Panc1 (cell line): Measurements from ENCODE around the gene C11orf54. TPM values are rescaled to one million over a fixed set of nuclear protein-coding genes. Genes with fewer than 3 reads are reported as not detected.

Experiments used
- ATAC-seq: fragments of 200-7000 bp; cut with Tn5 transposase; 2 replicates; pipeline ENCODE4 v1.9.1; 2020; ENCODE audit warnings: mild to moderate bottlenecking, moderate library complexity
- BruUV-seq: library from RNA; stranded (reverse); fragments of 400-500 nt; replicated peaks from 2 replicates; lab custom pipeline; 2021; lab: Mats Ljungman, UMichigan
- CTCF ChIA-PET: fragments of 300-600 bp; sonication (Branson Sonifier 250); formaldehyde crosslinking; loops from one replicate; lab custom pipeline; 2022; ENCODE audit warnings: antibody characterized with exemption; lab: Charles Lee
- POLR2A ChIA-PET: fragments of 300-600 bp; sonication (Branson Sonifier 250); formaldehyde crosslinking; loops from one replicate; lab custom pipeline; 2022; ENCODE audit warnings: antibody characterized with exemption; lab: Charles Lee
- DNase-seq: peaks from one replicate; pipeline ENCODE4 v3.0.0-alpha.2; 2010; ENCODE audit warnings: low read depth, low spot score
- H3K27ac ChIP-seq: 2 replicates; pipeline ENCODE4 v1.5.1; 2011; ENCODE audit warnings: mild to moderate bottlenecking, low read length, inconsistent platforms
- H3K27me3 ChIP-seq: fragments of 200-500 bp; sonication (Bioruptor generic); 2 replicates; pipeline ENCODE4 v1.6.0; 2014; ENCODE audit warnings: low read length, inconsistent platforms; ENCODE audit not compliant: control insufficient read depth, insufficient read depth
- H3K36me3 ChIP-seq: fragments of 200-500 bp; sonication (Bioruptor generic); 2 replicates; pipeline ENCODE4 v1.5.1; 2014; ENCODE audit warnings: inconsistent platforms, mild to moderate bottlenecking, low read length, moderate library complexity; ENCODE audit not compliant: control insufficient read depth, insufficient read depth
- H3K4me1 ChIP-seq: 2 replicates; pipeline ENCODE4 v1.5.1; 2011; ENCODE audit warnings: inconsistent platforms, mild to moderate bottlenecking, low read length, moderate library complexity; ENCODE audit not compliant: control insufficient read depth, insufficient read depth
- H3K4me3 ChIP-seq, 2 experiments: 2 replicates each; pipeline ENCODE4 v1.5.1; 2011 to 2012; ENCODE audit warnings: low read depth in 2 of 2, low read length in 2 of 2, mild to moderate bottlenecking in 2 of 2, inconsistent platforms in 1 of 2, moderate library complexity in 1 of 2
- H3K9me3 ChIP-seq: fragments of 200-500 bp; sonication (Bioruptor generic); 2 replicates; pipeline ENCODE4 v1.5.1; 2014; ENCODE audit warnings: low read depth, mild to moderate bottlenecking, inconsistent platforms, low read length, moderate library complexity; ENCODE audit not compliant: control insufficient read depth, insufficient read depth
- POLR2AphosphoS5 ChIP-seq: IDR thresholded peaks from 2 replicates; pipeline ENCODE4 v1.6.1; 2012; ENCODE audit warnings: mild to moderate bottlenecking, low read depth, low read length, moderate library complexity
- SIN3A ChIP-seq: IDR thresholded peaks from 2 replicates; pipeline ENCODE4 v1.6.1; 2012; ENCODE audit warnings: low read depth, mild to moderate bottlenecking, low read length, moderate library complexity, borderline replicate concordance; ENCODE audit not compliant: insufficient read depth
- TCF7L2 ChIP-seq: IDR thresholded peaks from 2 replicates; pipeline ENCODE4 v1.6.1; 2011; ENCODE audit warnings: mild to moderate bottlenecking, low read depth, low read length, inconsistent platforms
- in situ Hi-C: cut with HindIII; loops from 2 replicates; pipeline ENCODE4 v1.10.0; 2016; ENCODE audit warnings: low sequenced_read_pairs, low pct_unique_long_range_greater_than_20kb
- intact Hi-C: fragments of 100-400 bp; cut with micrococcal nuclease; formaldehyde crosslinking; loops from one replicate; pipeline ENCODE4 v1.10.0; 2022; ENCODE audit not compliant: unreplicated experiment
- total RNA-seq: library from RNA; stranded (reverse); gene quantifications from one replicate; pipeline ENCODE4 v1.2.1, GENCODE V29; 2021; ENCODE audit not compliant: unreplicated experiment
- TF ChIP-seq, protein P1 (sequence below), 2 experiments: IDR thresholded peaks; 2 replicates each; pipeline ENCODE4 v1.6.1; 2011 to 2012; ENCODE audit warnings: low read depth in 2 of 2, control low read depth in 1 of 2, low read length in 1 of 2, mild to moderate bottlenecking in 1 of 2, moderate library complexity in 1 of 2; ENCODE audit not compliant: insufficient read depth in 1 of 2

Gene C11orf54
- total RNA-seq, 1 experiment from 2014 or later, result 31.0 TPM

DNA sequence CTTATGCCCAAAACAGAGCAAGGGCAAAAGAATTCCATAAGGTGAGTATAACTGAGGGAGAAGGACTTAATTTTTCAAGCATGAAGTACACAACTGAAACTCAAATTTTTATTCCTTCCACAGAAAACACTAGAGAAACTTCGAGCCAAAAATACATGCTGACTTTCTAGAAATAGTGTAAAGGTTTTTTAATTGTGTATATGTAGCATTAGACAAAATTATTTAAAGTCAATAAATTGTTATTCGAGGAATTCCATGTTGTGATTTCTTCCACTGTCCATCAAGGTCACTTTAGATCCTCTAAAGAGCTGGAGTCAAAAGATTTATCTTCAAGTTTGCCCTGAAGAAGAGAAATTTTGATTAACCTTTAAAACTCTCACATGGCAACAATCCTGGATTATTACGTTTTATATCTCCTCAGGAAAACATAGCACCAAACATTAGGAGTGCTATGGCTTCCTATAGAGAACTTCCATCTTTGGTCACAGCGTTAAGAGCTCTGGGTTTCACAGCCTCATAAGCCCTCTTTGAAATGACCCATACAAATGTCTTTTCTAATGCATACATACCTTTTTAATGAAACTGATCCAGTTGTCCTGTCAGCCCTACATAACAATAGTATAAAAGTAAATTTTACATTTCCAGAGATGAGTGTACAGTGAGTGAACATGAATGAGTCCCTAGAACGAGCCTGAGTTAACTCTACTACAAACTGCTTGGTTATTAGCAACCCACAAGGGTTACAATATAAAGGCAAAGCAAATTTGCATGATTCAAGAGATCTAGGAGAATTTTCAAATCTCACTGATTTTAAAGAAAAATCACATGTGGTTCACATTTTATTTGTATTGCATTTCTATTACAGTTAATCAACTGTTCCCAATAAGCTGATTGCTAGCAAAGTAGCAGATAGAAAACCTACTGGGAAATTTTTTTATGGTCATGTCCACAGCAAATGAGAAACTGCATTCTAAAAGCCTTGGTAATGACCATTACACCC is 11.1 kb upstream of the C11orf54 start:
- CTCF ChIA-PET, result interaction anchor here (0.6 kb wide), 1 partner anchor 9 kb away, joined by 3 read pairs; no protein-coding TSS in a partner anchor
- H3K4me3 ChIP-seq, result no peak overlapping the region
- peaks cover 34% of the 10 kb centered on the region for H3K4me1 ChIP-seq
- H3K36me3 ChIP-seq, result peaks cover 72% of the 10 kb centered on the region
- in situ Hi-C loops (no loop called here), intact Hi-C loops (no loop called here)
- peak overlapping the region; percentile 20; the same call in 1 of the 2 replicates for H3K27ac ChIP-seq
- no peaks in the 10 kb centered on the region for H3K9me3 ChIP-seq
- ATAC-seq, result no peak
- H3K27me3 ChIP-seq, result no peaks in the 10 kb centered on the region
- TF ChIP-seq TCF7L2 (no peak), POLR2AphosphoS5 (peak; percentile 69)
- POLR2A ChIA-PET, result interaction anchor here (0.6 to 0.7 kb wide), 3 partner anchors 10 to 40 kb away, joined by 3 to 7 read pairs (median 6); no protein-coding TSS in a partner anchor
- no peak for DNase-seq
- no TSS peak for BruUV-seq

DNA sequence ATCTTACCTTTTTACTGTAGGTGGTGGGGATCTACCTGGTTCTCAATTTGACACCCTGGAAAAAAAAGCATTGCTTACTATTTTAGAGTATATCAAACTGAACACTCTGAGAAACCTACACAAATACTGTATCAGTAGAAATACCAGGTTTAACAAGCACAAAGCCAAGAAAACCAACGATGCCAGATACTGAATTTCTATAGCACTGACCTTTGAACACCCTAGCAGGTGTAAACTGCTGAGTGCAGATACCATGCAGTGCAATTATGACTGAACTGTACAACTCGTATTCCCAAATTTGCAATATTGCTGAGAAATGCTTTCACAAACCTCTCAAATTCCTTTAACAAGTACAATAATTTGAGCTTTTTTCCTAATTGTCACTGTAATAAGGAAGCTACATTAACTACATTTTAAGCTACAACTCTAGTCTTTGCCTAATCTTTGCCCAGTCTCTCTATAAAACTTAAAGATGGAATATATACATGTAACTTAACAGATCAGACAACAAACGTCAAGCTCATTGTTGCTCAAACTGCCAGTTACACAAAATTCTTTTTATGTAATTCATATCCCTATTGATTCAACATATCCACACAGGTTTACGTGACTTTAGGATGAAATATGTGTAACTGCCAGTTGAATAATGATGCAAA is 9.1 kb upstream of the C11orf54 start:
- CTCF ChIA-PET, result no interaction called here
- Histone ChIP-seq H3K4me1 (peaks cover 52% of the 10 kb centered on the region), H3K27ac (peak overlapping the region; percentile 44), H3K27me3 (no peaks in the 10 kb centered on the region), H3K36me3 (peaks cover 82% of the 10 kb centered on the region), H3K4me3 (no peak overlapping the region), H3K9me3 (no peaks in the 10 kb centered on the region)
- ATAC-seq (no peak), DNase-seq (no peak)
- intact Hi-C loops (no loop called here), in situ Hi-C loops (no loop called here)
- TF ChIP-seq, protein P1, sequence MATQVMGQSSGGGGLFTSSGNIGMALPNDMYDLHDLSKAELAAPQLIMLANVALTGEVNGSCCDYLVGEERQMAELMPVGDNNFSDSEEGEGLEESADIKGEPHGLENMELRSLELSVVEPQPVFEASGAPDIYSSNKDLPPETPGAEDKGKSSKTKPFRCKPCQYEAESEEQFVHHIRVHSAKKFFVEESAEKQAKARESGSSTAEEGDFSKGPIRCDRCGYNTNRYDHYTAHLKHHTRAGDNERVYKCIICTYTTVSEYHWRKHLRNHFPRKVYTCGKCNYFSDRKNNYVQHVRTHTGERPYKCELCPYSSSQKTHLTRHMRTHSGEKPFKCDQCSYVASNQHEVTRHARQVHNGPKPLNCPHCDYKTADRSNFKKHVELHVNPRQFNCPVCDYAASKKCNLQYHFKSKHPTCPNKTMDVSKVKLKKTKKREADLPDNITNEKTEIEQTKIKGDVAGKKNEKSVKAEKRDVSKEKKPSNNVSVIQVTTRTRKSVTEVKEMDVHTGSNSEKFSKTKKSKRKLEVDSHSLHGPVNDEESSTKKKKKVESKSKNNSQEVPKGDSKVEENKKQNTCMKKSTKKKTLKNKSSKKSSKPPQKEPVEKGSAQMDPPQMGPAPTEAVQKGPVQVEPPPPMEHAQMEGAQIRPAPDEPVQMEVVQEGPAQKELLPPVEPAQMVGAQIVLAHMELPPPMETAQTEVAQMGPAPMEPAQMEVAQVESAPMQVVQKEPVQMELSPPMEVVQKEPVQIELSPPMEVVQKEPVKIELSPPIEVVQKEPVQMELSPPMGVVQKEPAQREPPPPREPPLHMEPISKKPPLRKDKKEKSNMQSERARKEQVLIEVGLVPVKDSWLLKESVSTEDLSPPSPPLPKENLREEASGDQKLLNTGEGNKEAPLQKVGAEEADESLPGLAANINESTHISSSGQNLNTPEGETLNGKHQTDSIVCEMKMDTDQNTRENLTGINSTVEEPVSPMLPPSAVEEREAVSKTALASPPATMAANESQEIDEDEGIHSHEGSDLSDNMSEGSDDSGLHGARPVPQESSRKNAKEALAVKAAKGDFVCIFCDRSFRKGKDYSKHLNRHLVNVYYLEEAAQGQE (IDR thresholded peaks at IDR 0.05; ENCODE audit: insufficient read depth in 1 of 2, low read depth in 2 of 2, low read length in 1 of 2), result no peak
- peak; percentile 56; the same call in 1 of the 2 replicates for TF ChIP-seq POLR2AphosphoS5
- no peak for TF ChIP-seq TCF7L2
- no peak for TF ChIP-seq SIN3A
- BruUV-seq, result no TSS peak
- POLR2A ChIA-PET, result interaction anchor here (0.6 kb wide), 1 partner anchor 814 kb away, joined by 3 read pairs; no protein-coding TSS in a partner anchor

DNA sequence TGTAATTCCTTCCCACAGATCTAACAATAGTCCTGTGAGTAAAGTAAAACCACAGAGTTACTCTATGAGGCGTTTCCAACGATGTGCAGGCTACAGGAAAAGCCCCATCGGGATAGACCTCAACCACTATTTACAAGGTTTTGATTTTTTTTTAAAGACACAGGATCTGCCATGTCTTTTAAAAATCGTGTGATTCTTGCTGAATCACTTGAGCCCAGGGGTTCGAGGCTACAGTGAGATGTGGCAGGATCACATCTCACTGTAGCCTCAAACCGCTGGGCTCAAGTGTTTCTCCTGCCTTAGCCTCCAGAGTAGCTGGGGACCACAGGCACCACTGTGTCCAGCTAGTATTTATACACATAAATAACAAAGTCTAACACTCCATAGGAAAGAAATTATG is 8.0 kb upstream of the C11orf54 start:
- CTCF ChIA-PET, result no interaction called here
- peak; percentile 67; the same call in 1 of the 2 replicates for TF ChIP-seq POLR2AphosphoS5
- TF ChIP-seq, protein P1 (IDR thresholded peaks at IDR 0.05; ENCODE audit: insufficient read depth in 1 of 2, low read depth in 2 of 2, low read length in 1 of 2), result no peak
- Histone ChIP-seq H3K36me3 (peaks cover 92% of the 10 kb centered on the region), H3K9me3 (no peaks in the 10 kb centered on the region), H3K27me3 (no peaks in the 10 kb centered on the region), H3K4me1 (peaks cover 63% of the 10 kb centered on the region), H3K27ac (peak overlapping the region; percentile 81), H3K4me3 (no peak overlapping the region)
- ATAC-seq (no peak), DNase-seq (no peak)
- in situ Hi-C loops (no loop called here), intact Hi-C loops (no loop called here)
- no TSS peak for BruUV-seq
- POLR2A ChIA-PET, result no interaction called here
